K562 (cell line): ENCODE data around the gene EPHA4.

Source experiments
- CCAR2 ChIP-seq: fragments of 200-400 bp; formaldehyde crosslinking; IDR thresholded peaks from 2 replicates; pipeline ENCODE4 v1.6.1; 2017; ENCODE audit warnings: mild to moderate bottlenecking, low read depth, low read length
- EWSR1 ChIP-seq: fragments of 450-650 bp; IDR thresholded peaks from 2 replicates; pipeline ENCODE4 v1.6.1; 2018; ENCODE audit warnings: borderline replicate concordance, mild to moderate bottlenecking, low read depth, moderate library complexity; ENCODE audit not compliant: partially characterized antibody
- HCFC1 ChIP-seq: IDR thresholded peaks from 2 replicates; pipeline ENCODE4 v1.6.1; 2012; ENCODE audit warnings: low read depth, low read length, improper control_type of control experiment
- KDM4B ChIP-seq, 2 experiments: fragments of 450-650 bp in 1 of 2; sonication (generic) in 1 of 2; IDR thresholded peaks; 2 replicates each; pipeline ENCODE4 v1.6.1; 2016 to 2017; ENCODE audit warnings: borderline replicate concordance in 2 of 2, antibody characterized with exemption in 1 of 2, low read depth in 1 of 2, mild to moderate bottlenecking in 1 of 2
- RBFOX2 ChIP-seq: fragments of 200-400 bp; formaldehyde crosslinking; IDR thresholded peaks from 2 replicates; pipeline ENCODE4 v1.6.1; 2017; ENCODE audit warnings: low read depth, mild to moderate bottlenecking, low read length, moderate library complexity
- RFX5 ChIP-seq: IDR thresholded peaks from 2 replicates; pipeline ENCODE4 v1.6.1; 2011; ENCODE audit warnings: low read depth, mild to moderate bottlenecking, improper control_type of control experiment, low read length
- SMAD2 ChIP-seq: fragments of 150-350 bp; IDR thresholded peaks from 2 replicates; pipeline ENCODE4 v1.6.1; 2014; ENCODE audit warnings: low read depth, mild to moderate bottlenecking, low read length
- TAF1 ChIP-seq: IDR thresholded peaks from 2 replicates; pipeline ENCODE4 v1.6.1; 2011; ENCODE audit warnings: mild to moderate bottlenecking, low read length, moderate library complexity; ENCODE audit not compliant: insufficient read depth, control insufficient read depth, severe bottlenecking; ENCODE audit errors: extremely low read depth
- ZFX ChIP-seq: sonication (generic); formaldehyde crosslinking; IDR thresholded peaks from 2 replicates; pipeline ENCODE4 v1.8.0; 2022; ENCODE audit warnings: mild to moderate bottlenecking, missing genetic modification reagents, moderate library complexity
- TF ChIP-seq, protein P1 (sequence below): sonication (generic); formaldehyde crosslinking; IDR thresholded peaks from 2 replicates; pipeline ENCODE4 v1.8.0; 2022; ENCODE audit warnings: missing genetic modification reagents, mild to moderate bottlenecking, borderline replicate concordance
- TF ChIP-seq, protein P2 (sequence below), 3 experiments: IDR thresholded peaks in 2 of 3; conservative IDR thresholded peaks in 1 of 3; 2 replicates each; pipeline ENCODE4 v1.5.1; 2011 to 2012; ENCODE audit warnings: low read length in 3 of 3, mild to moderate bottlenecking in 3 of 3, control low read depth in 2 of 3, improper control_type of control experiment in 1 of 3, inconsistent platforms in 1 of 3, low read depth in 1 of 3, mixed read lengths in 1 of 3, moderate library complexity in 1 of 3; ENCODE audit not compliant: insufficient read depth in 2 of 3
- TF ChIP-seq, protein P3 (sequence below): sonication (generic); formaldehyde crosslinking; IDR thresholded peaks from 2 replicates; pipeline ENCODE4 v1.9.0; 2022; ENCODE audit warnings: mild to moderate bottlenecking, missing genetic modification reagents

DNA sequence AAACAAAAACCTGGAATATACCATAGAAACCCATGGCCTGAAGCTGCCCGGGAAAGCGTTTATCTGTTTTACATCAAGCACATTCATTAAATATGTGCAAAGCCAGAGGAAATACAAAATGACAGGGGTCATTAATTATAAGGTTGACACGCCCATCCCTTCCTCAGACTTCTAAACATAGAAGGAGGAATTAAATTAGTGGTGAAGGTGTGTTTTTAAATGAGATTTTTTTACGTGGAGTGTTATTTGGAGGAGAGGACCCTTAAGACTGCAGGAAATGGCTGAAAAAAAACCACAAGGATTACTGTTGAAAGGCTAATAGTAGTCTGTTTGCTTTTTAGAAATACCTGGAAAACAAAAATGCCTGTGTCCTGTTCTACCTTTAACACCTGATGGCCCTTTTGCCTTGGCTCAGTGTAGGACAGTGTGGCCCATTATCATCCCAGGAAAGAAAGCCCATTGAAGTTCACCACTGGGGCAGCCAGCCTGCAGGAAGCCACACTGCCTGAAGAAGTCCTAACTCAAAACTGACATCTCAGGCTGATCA, 123.2 kb downstream of the EPHA4 start:
- no peak for TF ChIP-seq KDM4B (IDR thresholded peaks at IDR 0.05; ENCODE audit: borderline replicate concordance in 2 of 2, low read depth in 1 of 2)
- no peak for TF ChIP-seq SMAD2
- no peak for TF ChIP-seq ZFX
- TF ChIP-seq RBFOX2: no peak
- TF ChIP-seq, protein P1, sequence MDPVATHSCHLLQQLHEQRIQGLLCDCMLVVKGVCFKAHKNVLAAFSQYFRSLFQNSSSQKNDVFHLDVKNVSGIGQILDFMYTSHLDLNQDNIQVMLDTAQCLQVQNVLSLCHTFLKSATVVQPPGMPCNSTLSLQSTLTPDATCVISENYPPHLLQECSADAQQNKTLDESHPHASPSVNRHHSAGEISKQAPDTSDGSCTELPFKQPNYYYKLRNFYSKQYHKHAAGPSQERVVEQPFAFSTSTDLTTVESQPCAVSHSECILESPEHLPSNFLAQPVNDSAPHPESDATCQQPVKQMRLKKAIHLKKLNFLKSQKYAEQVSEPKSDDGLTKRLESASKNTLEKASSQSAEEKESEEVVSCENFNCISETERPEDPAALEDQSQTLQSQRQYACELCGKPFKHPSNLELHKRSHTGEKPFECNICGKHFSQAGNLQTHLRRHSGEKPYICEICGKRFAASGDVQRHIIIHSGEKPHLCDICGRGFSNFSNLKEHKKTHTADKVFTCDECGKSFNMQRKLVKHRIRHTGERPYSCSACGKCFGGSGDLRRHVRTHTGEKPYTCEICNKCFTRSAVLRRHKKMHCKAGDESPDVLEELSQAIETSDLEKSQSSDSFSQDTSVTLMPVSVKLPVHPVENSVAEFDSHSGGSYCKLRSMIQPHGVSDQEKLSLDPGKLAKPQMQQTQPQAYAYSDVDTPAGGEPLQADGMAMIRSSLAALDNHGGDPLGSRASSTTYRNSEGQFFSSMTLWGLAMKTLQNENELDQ (CRISPR knock-in tag): no peak
- TF ChIP-seq, protein P2, sequence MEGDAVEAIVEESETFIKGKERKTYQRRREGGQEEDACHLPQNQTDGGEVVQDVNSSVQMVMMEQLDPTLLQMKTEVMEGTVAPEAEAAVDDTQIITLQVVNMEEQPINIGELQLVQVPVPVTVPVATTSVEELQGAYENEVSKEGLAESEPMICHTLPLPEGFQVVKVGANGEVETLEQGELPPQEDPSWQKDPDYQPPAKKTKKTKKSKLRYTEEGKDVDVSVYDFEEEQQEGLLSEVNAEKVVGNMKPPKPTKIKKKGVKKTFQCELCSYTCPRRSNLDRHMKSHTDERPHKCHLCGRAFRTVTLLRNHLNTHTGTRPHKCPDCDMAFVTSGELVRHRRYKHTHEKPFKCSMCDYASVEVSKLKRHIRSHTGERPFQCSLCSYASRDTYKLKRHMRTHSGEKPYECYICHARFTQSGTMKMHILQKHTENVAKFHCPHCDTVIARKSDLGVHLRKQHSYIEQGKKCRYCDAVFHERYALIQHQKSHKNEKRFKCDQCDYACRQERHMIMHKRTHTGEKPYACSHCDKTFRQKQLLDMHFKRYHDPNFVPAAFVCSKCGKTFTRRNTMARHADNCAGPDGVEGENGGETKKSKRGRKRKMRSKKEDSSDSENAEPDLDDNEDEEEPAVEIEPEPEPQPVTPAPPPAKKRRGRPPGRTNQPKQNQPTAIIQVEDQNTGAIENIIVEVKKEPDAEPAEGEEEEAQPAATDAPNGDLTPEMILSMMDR (IDR thresholded peaks at IDR 0.05 in 2 of 3, conservative IDR thresholded peaks at IDR 0.05 in 1 of 3; ENCODE audit: insufficient read depth in 2 of 3, low read depth in 1 of 3, low read length in 3 of 3): no peak
- TF ChIP-seq EWSR1: no peak
- TF ChIP-seq RFX5: no peak
- TF ChIP-seq CCAR2: no peak
- no peak for TF ChIP-seq HCFC1
- TF ChIP-seq TAF1: no peak
- TF ChIP-seq, protein P3, sequence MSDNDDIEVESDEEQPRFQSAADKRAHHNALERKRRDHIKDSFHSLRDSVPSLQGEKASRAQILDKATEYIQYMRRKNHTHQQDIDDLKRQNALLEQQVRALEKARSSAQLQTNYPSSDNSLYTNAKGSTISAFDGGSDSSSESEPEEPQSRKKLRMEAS (CRISPR knock-in tag): no peak
